Measurements from ENCODE around the gene GALNT10.
A peak's percentile ranks its signal among the peaks of the same experiment; 100 is the strongest.
"Not testable (repeated sequence)": the region's sequence is repeated elsewhere in the genome, so short reads cannot be mapped to it uniquely, and the experiment has no call there.

Gene GALNT10

DNA sequence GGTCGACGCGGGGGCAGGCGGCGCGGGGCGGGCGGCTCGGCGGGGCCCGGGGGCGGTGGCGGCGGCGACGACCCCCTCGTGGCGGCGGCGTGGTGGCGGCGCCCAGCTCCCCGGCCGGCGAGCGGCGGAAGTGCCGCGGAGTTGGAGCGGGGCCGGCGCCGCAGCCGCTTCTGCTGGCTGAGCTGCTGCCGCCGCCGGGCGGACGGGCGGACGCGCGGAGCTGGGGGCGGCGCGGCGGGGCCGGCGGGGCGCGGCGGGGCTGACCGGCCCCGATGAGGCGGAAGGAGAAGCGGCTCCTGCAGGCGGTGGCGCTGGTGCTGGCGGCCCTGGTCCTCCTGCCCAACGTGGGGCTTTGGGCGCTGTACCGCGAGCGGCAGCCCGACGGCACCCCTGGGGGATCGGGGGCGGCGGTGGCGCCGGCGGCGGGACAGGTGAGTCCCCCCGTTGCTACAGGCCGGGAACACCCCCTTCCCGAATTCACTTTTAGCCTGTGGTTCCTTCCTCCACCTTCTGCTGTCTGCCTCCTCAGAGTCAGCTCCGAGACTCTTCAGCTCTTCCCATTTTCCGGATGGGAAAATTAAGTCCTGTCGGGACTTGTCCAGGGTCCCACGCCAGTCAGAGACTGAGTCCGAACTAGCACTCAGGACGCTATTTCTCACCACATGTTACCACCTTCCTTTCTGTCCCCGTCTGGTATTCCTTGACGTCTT lies at the start of gene GALNT10:
GALNT10 (plus strand) TSS at position 139 of the 710 bp plus-strand sequence; CDS start at position 273, 134 bp downstream.
- Mint-ChIP-seq H3K9me3 (no peaks in the 10 kb centered on the region), H3K4me1 (ENCODE audit: low read depth) (peaks cover 38% of the 10 kb centered on the region), H3K27ac (peak within 1 kb of the TSS; percentile 84), H3K4me3 (peak within 1 kb of the TSS; percentile 96), H3K27me3 (ENCODE audit: low read depth) (peaks cover 18% of the 10 kb centered on the region), H3K36me3 (ENCODE audit: low read depth) (peaks cover 29% of the 10 kb centered on the region)
- DNase-seq (ENCODE audit: low spot score) = peak; percentile 70

DNA sequence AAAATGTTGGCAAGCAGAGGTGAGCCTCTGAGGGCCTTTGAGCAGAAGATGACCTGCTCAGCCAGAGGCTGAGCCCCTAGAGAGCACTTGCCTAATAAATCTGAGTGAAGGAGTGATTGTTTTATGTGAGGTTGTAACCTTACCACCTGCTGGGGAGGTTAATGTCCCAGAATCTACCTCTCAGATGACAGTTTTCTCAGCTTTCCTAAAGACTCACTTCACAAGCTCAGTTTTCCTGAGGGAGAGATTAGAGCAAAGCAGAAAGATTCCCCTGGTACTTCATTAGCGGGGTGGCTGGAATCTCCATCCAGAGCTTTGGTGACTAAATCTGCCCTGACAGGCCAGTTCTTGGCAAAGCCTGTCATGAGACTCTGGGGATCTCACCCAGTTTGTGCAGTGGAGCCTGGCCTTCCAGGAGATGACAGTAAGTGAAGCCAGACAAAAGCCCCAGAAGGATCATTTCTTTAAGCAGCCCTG lies 48.8 kb upstream of the GALNT10 start:
- no peak overlapping the region for H3K27ac Mint-ChIP-seq
- H3K4me3 Mint-ChIP-seq = no peak overlapping the region
- peaks cover 5% of the 10 kb centered on the region for H3K27me3 Mint-ChIP-seq (ENCODE audit: low read depth)
- H3K36me3 Mint-ChIP-seq (ENCODE audit: low read depth) = no peaks in the 10 kb centered on the region
- H3K4me1 Mint-ChIP-seq (ENCODE audit: low read depth) = no peaks in the 10 kb centered on the region
- H3K9me3 Mint-ChIP-seq = no peaks in the 10 kb centered on the region
- DNase-seq (ENCODE audit: low spot score) = no peak

- no peaks in the 10 kb centered on the region for H3K36me3 Mint-ChIP-seq (ENCODE audit: low read depth)
- no peak overlapping the region for H3K27ac Mint-ChIP-seq
- peaks cover 9% of the 10 kb centered on the region for H3K27me3 Mint-ChIP-seq (ENCODE audit: low read depth)
- DNase-seq (ENCODE audit: low spot score) = no peak
- no peak overlapping the region for H3K4me3 Mint-ChIP-seq
- H3K4me1 Mint-ChIP-seq (ENCODE audit: low read depth) = no peaks in the 10 kb centered on the region
- H3K9me3 Mint-ChIP-seq = no peaks in the 10 kb centered on the region
Observed at GRCh38 chr5:154143211-154143641, 47.3 kb upstream of the GALNT10 start.

DNA sequence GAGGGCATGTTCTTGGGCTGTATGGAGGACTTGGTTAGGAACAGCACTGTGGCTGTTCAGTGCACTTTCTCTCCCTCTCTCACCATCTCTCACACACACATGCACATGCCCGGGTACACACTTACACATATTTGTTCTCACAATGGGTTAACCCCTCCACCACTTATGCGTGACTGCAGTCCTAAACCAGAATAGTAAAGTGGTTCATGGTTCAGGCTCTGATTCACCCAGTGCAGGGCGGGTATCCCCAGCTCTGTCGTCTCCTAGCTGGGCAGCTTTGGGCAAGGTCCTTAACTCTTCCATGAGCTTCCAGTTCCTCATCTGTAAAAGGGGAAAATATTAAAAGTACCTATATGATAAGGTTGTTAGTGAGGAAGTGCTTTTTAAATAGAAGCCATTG lies 45.3 kb upstream of the GALNT10 start:
- no peak overlapping the region for H3K4me3 Mint-ChIP-seq
- no peaks in the 10 kb centered on the region for H3K4me1 Mint-ChIP-seq (ENCODE audit: low read depth)

GRCh38 chr5:154146409-154146808 lies 44.1 kb upstream of the GALNT10 start:
- no peaks in the 10 kb centered on the region for H3K9me3 Mint-ChIP-seq
- H3K27me3 Mint-ChIP-seq (ENCODE audit: low read depth) = peaks cover 4% of the 10 kb centered on the region
- no peak overlapping the region for H3K4me3 Mint-ChIP-seq
- DNase-seq (ENCODE audit: low spot score) = no peak
- no peaks in the 10 kb centered on the region for H3K4me1 Mint-ChIP-seq (ENCODE audit: low read depth)
- no peak overlapping the region for H3K27ac Mint-ChIP-seq
- no peaks in the 10 kb centered on the region for H3K36me3 Mint-ChIP-seq (ENCODE audit: low read depth)

More for the DNA sequence above, 45.3 kb upstream of the GALNT10 start:
- no peak for DNase-seq (ENCODE audit: low spot score)
- Mint-ChIP-seq H3K9me3 (no peaks in the 10 kb centered on the region), H3K27ac (no peak overlapping the region), H3K27me3 (ENCODE audit: low read depth) (peaks cover 9% of the 10 kb centered on the region), H3K36me3 (ENCODE audit: low read depth) (no peaks in the 10 kb centered on the region)

DNA sequence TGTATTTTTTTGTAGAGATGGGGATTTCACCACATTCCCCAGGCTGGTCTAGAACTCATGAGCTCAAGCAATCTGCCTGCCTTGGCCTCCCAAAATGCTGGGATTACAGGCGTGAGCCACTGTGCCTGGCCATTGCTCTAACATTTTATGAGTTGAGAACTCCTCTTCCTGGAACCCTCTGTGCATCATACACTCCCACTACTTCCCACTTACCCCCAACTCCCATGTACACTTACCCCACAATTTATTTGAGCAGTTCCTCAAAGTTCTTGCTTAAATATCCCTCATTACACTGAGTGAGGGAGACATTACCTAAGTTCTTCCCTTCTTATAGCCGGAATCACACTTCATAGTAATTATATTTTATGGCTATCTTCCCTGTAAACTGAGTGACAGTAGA lies 42.9 kb upstream of the GALNT10 start:
- Mint-ChIP-seq H3K4me3 (no peak overlapping the region), H3K4me1 (ENCODE audit: low read depth) (no peaks in the 10 kb centered on the region)

GRCh38 chr5:154150471-154150870 lies 40.1 kb upstream of the GALNT10 start:
- H3K27me3 Mint-ChIP-seq (ENCODE audit: low read depth) = peaks cover 27% of the 10 kb centered on the region
- H3K27ac Mint-ChIP-seq; DNase-seq (ENCODE audit: low spot score); H3K4me1 Mint-ChIP-seq (ENCODE audit: low read depth); H3K9me3 Mint-ChIP-seq; H3K36me3 Mint-ChIP-seq (ENCODE audit: low read depth); H3K4me3 Mint-ChIP-seq: not testable (repeated sequence)

More for the DNA sequence above, 42.9 kb upstream of the GALNT10 start:
- Mint-ChIP-seq H3K27me3 (ENCODE audit: low read depth) (peaks cover 11% of the 10 kb centered on the region), H3K36me3 (ENCODE audit: low read depth) (no peaks in the 10 kb centered on the region), H3K27ac (no peak overlapping the region), H3K9me3 (no peaks in the 10 kb centered on the region)
- no peak for DNase-seq (ENCODE audit: low spot score)

DNA sequence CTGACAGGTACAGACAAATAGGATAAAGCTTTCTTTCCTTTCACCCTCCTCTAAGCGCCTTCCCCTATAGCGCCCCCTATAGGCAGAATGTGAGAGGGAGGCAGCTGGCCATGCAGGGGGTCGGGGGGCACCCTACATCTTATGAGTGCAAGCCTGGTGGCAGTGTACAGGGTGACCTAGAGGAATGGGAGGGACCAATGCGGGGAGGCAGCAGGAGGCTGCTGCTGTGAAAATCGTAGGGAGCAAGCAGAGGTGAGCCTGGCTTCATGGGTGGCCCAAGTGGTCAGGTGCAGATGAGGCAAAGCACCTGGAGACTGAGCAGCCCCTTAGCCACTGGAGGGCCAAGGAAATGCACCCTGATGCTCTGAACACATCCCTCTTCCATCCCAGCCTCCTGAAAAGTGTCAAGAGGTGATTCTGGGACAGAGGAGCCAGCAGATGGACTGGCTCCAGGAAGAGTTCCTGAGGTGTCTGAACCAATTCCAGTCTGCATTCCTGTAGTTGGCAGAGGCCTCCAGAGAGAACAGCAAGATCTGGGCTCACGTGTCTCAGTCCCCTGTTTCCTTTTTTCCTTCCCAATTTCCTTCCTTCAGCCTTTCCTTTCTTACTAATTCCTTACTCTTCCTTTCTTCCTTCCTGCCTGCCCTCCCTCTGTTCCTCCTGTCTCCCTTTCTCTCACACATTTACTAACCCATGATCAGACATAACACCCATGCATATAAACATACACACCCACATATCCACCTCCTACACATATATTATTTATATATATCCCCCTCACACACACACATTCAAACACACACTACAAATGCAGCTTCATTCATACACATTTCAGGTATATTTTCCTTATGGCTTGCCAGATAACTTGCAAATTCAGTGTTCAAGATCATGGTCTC lies 32.8 kb upstream of the GALNT10 start:
- Mint-ChIP-seq H3K27me3 (ENCODE audit: low read depth) (peaks cover 59% of the 10 kb centered on the region), H3K4me1 (ENCODE audit: low read depth) (no peaks in the 10 kb centered on the region), H3K36me3 (ENCODE audit: low read depth) (no peaks in the 10 kb centered on the region), H3K4me3 (no peak overlapping the region), H3K9me3 (no peaks in the 10 kb centered on the region), H3K27ac (no peak overlapping the region)
- DNase-seq (ENCODE audit: low spot score) = no peak

GRCh38 chr5:154158379-154158737 lies 32.2 kb upstream of the GALNT10 start:
- no peak for DNase-seq (ENCODE audit: low spot score)
- peaks cover 58% of the 10 kb centered on the region for H3K27me3 Mint-ChIP-seq (ENCODE audit: low read depth)
- H3K4me3 Mint-ChIP-seq = no peak overlapping the region
- no peaks in the 10 kb centered on the region for H3K4me1 Mint-ChIP-seq (ENCODE audit: low read depth)
- H3K36me3 Mint-ChIP-seq (ENCODE audit: low read depth) = no peaks in the 10 kb centered on the region
- no peak overlapping the region for H3K27ac Mint-ChIP-seq
- no peaks in the 10 kb centered on the region for H3K9me3 Mint-ChIP-seq

GRCh38 chr5:154159343-154159742 lies 31.2 kb upstream of the GALNT10 start:
- no peak for DNase-seq (ENCODE audit: low spot score)
- H3K27me3 Mint-ChIP-seq (ENCODE audit: low read depth) = peaks cover 64% of the 10 kb centered on the region

GRCh38 chr5:154162539-154163151 lies 27.9 kb upstream of the GALNT10 start:
- Mint-ChIP-seq H3K4me3 (no peak overlapping the region), H3K36me3 (ENCODE audit: low read depth) (no peaks in the 10 kb centered on the region), H3K27ac (no peak overlapping the region), H3K27me3 (ENCODE audit: low read depth) (peaks cover 50% of the 10 kb centered on the region), H3K9me3 (no peaks in the 10 kb centered on the region), H3K4me1 (ENCODE audit: low read depth) (no peaks in the 10 kb centered on the region)
- DNase-seq (ENCODE audit: low spot score) = no peak

More at GRCh38 chr5:154159343-154159742, 31.2 kb upstream of the GALNT10 start:
- no peak overlapping the region for H3K4me3 Mint-ChIP-seq
- H3K9me3 Mint-ChIP-seq = no peaks in the 10 kb centered on the region
- no peak overlapping the region for H3K27ac Mint-ChIP-seq
- H3K4me1 Mint-ChIP-seq (ENCODE audit: low read depth) = no peaks in the 10 kb centered on the region
- no peaks in the 10 kb centered on the region for H3K36me3 Mint-ChIP-seq (ENCODE audit: low read depth)

DNA sequence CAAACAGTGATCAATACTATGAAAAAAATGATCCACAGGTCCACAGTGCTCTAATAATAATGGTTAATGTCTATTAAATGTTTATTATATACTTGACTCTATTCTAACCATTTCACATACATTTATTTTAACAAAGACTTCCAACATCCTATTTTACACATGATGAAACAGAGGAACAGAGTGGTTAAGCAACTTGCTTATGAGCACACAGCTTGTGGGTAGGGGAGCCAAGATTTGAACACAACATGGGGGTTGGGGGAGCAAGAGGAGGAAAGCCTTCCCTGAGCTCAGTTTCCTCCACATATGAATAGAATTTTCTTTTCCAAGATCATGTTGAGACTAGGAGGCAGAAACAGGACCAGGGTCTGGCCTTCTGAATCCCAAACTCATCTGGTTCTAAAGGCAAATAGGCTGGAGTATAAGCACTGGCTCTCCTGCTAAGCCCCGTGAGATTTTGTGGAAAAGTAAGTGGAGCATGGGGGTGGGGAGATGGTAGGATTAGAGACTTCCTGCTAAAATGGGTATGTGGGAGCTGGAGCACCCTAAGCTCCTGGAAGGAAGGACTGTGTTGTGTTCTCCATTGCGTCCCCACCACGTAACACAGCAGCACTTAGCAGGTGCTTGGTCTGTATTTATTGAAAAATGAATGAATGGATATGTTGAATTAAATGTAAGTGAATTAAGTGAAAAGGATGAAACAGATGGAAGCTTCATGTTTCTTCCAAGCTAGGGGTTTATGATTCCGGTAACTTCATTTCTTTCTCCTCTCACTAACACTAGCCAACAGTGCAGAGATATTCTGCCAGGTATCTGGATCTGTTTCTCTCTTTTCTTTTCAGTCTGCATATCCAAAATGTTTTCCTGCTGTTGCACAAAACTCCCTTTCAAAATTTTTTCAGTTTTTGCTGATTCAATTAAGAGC lies 26.9 kb upstream of the GALNT10 start:
- Mint-ChIP-seq H3K27me3 (ENCODE audit: low read depth) (peaks cover 41% of the 10 kb centered on the region), H3K4me3 (no peak overlapping the region), H3K27ac (no peak overlapping the region), H3K4me1 (ENCODE audit: low read depth) (no peaks in the 10 kb centered on the region), H3K36me3 (ENCODE audit: low read depth) (no peaks in the 10 kb centered on the region), H3K9me3 (no peaks in the 10 kb centered on the region)
- DNase-seq (ENCODE audit: low spot score) = no peak

- H3K27ac Mint-ChIP-seq = no peak overlapping the region
- H3K9me3 Mint-ChIP-seq = no peaks in the 10 kb centered on the region
- H3K4me1 Mint-ChIP-seq (ENCODE audit: low read depth) = no peaks in the 10 kb centered on the region
- no peak for DNase-seq (ENCODE audit: low spot score)
- no peaks in the 10 kb centered on the region for H3K36me3 Mint-ChIP-seq (ENCODE audit: low read depth)
- H3K4me3 Mint-ChIP-seq = no peak overlapping the region
- H3K27me3 Mint-ChIP-seq (ENCODE audit: low read depth) = peaks cover 35% of the 10 kb centered on the region
Observed at GRCh38 chr5:154164249-154164581, 26.3 kb upstream of the GALNT10 start.
